ENCODE results near the gene REV3L.
"Not testable (repeated sequence)": the region's sequence is repeated elsewhere in the genome, so short reads cannot be mapped to it uniquely, and the experiment has no call there.

REV3L gene

GRCh38 chr6:111258010-111258409, 225.0 kb downstream of the REV3L start:
- DNase-seq (ENCODE audit: low read depth): no peak

GRCh38 chr6:111256646-111257045, 226.4 kb downstream of the REV3L start:
- no peak for DNase-seq (ENCODE audit: low read depth)

- not testable (repeated sequence) for DNase-seq (ENCODE audit: low read depth)
Observed at GRCh38 chr6:111255838-111256237, 227.2 kb downstream of the REV3L start.

GRCh38 chr6:111254779-111255166, 228.2 kb downstream of the REV3L start:
- no peak for DNase-seq (ENCODE audit: low read depth)

GRCh38 chr6:111254004-111254778, 228.8 kb downstream of the REV3L start:
- DNase-seq (ENCODE audit: low read depth): no peak

- no peak for DNase-seq (ENCODE audit: low read depth)
Observed at GRCh38 chr6:111252726-111253125, 230.3 kb downstream of the REV3L start.

GRCh38 chr6:111250791-111251354, 232.1 kb downstream of the REV3L start:
- DNase-seq (ENCODE audit: low read depth): no peak

Data from stimulated activated CD8-positive, alpha-beta memory T cell treated with anti-CD3 and anti-CD28 coated beads, Interleukin-7, amount 100 ng/mL, for 24 hours (primary cell).